HG03432 (cell line): ENCODE data around the gene POLR2E.
"Not testable (repeated sequence)": the region's sequence is repeated elsewhere in the genome, so short reads cannot be mapped to it uniquely, and the experiment has no call there.

Experiments used
- ATAC-seq: cut with Tn5 transposase; IDR thresholded peaks from one replicate; pipeline ENCODE4 v1.9.1; 2021; ENCODE audit warnings: mild to moderate bottlenecking, moderate library complexity; ENCODE audit not compliant: unreplicated experiment

The POLR2E gene

GRCh38 chr19:1126984-1127760, 32.0 kb upstream of the POLR2E start:
- ATAC-seq, result no peak

- ATAC-seq, result no peak
Measured at GRCh38 chr19:1125601-1126467, 30.7 kb upstream of the POLR2E start.

GRCh38 chr19:1123885-1124677, 28.9 kb upstream of the POLR2E start:
- ATAC-seq, result no peak

DNA sequence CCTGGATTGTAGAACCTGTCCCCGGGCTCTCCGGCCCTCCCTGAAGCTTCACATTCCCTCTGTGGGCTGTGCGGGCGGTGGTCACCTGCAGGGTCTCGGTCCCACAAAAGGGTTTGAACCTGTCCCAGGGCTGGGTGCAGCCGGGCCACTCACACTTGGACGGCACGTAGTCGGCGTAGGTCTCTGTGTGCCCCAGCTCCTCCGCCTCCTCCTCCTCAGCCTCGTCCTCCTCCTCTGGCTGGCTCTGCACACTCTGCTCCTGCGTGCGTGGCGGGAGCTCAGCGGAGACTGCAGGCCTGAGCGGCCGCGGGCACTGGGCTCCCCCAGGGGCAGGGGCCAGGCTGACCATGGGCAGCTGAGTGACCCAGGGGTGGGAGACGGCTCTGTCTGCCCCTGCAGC, 28.2 kb upstream of the POLR2E start:
- no peak for ATAC-seq

DNA sequence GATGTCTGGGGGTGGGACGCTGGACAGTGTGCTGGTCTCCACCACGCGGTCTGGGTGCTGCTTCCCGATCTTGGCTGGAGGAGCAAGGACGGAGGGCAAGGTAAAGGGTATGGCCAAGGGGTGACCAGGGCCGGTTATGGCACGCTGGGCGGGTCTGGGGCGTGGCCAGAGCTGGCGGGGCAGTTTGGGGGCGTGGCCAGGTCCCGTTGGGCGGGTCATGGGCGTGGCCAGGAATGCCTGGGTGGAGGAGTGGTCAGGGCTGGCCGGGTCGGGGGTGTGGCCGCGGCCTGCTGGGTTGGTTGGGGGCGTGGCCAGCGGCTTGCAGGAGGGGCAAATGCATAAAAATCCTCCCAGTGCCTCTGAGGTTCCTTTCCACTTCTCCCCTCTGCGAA, 27.8 kb upstream of the POLR2E start:
- ATAC-seq, result no peak

DNA sequence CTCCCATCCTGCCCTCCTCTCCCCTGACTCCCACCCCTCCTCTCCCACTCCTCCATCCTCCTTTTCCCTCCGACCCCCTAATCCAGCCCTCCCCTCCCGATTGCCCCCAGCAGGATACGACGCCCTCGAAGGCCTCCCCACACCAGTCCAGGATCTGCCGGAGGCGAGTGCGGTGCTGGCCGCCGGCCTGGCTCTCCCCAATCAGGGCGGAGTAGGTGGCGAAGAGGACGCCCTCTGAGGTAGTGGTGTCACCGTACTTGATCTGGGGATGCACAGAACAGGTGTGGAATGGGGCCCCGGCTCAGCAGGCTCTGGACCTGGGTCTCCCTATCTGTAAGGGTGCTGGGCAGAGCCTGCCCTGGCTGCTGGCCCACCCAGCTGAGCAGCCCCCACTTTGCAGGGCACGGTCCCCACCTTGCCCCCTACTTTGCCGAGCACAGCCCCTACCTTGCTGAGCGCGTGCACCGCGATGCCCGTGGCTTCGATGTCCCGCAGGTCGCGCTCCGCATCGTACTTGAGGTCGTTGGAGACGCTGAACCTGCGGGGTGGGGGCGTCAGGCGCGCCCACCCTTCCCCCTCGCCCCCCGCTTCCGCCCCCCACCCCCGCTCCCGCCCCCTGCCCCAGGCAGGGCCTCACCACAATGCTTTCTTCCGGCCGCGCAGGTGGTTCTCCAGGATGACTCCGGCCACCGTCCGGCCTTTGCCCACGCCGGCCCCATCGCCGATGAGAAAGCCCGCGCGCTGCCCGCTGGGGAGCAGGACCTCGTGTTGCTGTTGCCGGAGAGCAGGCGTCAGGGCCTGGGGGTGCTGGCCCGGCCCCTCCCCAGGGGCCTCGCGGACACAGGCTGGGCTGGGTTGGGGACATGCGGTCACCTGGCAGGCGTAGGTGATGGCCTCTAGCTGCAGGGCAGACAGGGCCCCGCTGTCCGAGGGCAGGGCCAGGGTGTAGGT, 27.1 kb upstream of the POLR2E start:
- no peak for ATAC-seq

DNA sequence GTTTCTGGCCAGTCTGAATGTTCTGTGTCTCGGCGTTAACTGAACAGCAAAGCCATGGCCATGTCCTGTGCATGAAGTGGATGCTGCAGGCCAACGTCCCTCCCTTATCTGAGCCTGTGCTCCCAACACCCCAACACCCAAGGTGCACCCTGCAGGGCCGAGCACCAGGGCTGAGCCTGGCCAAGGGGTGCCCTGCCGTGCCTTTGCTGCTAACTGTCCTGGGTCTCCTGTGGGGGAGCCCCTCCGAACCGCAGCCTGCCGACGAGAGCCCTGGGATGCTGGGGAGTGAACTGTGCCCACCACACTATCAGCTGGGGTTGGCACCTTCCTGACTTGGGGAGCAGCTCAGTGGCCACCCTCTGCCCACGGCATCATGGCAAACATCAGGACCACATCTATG, 26.2 kb upstream of the POLR2E start:
- no peak for ATAC-seq

DNA sequence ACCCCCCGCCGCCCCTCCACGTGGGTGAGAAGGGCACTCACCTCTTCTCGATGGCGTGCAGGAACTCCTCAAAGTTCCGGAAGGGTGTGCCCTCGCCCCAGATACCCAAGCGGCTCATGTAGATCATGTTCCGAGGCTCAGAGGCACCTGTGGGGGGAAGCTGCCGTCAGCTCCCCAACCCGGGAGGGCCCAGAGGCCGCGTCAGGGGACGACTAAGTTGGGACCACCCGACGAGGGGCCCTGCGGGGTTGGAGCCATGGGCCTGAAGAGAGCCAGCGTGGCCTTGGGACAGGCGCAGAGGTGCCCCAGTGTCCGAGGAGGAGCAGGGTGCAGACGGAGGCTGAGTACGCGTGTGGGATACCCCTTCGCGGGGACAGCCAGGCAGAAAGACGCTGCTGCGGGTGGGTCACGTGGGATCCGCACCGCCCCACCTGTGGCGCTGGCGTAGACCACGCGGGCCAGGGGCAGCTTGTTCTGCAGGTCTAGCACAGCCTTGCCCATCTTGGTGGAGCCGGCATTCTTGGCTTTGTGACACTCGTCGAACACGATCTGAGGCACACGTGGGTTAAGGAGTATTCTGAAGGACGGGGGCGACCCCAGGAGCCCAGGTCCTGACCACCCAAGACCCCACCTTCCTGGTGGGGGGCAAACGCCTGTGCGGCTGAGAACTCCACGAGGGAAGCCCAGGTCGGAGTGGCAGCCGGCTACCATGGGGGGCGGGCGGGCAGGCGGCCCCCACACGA, 24.5 kb upstream of the POLR2E start:
- no peak for ATAC-seq

- no peak for ATAC-seq
Measured at GRCh38 chr19:1118999-1119398, 23.8 kb upstream of the POLR2E start.

DNA sequence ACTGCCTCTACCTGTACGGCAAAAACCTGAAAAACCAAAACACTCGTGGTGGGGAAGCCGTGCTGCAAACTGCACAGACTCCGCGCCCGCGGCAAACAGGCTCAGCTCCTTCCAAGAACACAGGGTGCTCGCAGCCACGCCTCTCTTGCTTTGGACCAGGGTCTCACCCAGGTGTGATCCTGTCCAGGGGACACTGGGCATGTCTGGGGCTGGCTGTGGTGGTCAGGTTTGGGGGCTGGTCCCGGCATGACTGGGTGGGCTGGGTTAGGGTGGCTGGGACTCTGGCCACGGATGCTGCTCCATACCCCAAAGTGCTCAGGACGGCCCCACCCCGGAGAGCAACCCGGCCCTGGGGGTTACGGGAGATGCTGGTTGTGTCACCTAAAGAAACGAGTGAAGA, 22.5 kb upstream of the POLR2E start:
- ATAC-seq, result no peak

- ATAC-seq, result no peak
Measured at GRCh38 chr19:1116726-1117581, 21.8 kb upstream of the POLR2E start.

- no peak for ATAC-seq
Measured at GRCh38 chr19:1115646-1116420, 20.7 kb upstream of the POLR2E start.

- ATAC-seq, result not testable (repeated sequence)
Measured at GRCh38 chr19:1114728-1115127, 19.6 kb upstream of the POLR2E start.

- no peak for ATAC-seq
Measured at GRCh38 chr19:1113986-1114483, 18.9 kb upstream of the POLR2E start.

GRCh38 chr19:1113030-1113985, 18.1 kb upstream of the POLR2E start:
- ATAC-seq, result peak; percentile 53

GRCh38 chr19:1112268-1113029, 17.3 kb upstream of the POLR2E start:
- ATAC-seq, result no peak
